Type B pancreatic cell (in vitro differentiated cells): ENCODE data around the gene ACER2. TPM values are rescaled to one million over a fixed set of nuclear protein-coding genes. Genes with fewer than 3 reads are reported as not detected.

Experiments used
- DNase-seq: peaks from one replicate; pipeline ENCODE4 v3.0.0; 2021; ENCODE audit warnings: mixed read lengths; ENCODE audit not compliant: unreplicated experiment; ENCODE audit errors: extremely low spot score
- H3K27ac Mint-ChIP-seq: 2 replicates; pipeline ENCODE4 v1.8.0; 2021; ENCODE audit warnings: mild to moderate bottlenecking, mixed read lengths
- H3K27me3 Mint-ChIP-seq: 2 replicates; pipeline ENCODE4 v1.8.0; 2021; ENCODE audit warnings: mixed read lengths
- H3K36me3 Mint-ChIP-seq: 2 replicates; pipeline ENCODE4 v1.8.0; 2021; ENCODE audit warnings: mixed read lengths
- H3K4me1 Mint-ChIP-seq: one replicate; pipeline ENCODE4 v1.8.0; 2021; ENCODE audit warnings: mixed read lengths; ENCODE audit not compliant: unreplicated experiment
- H3K4me3 Mint-ChIP-seq: 2 replicates; pipeline ENCODE4 v1.8.0; 2021; ENCODE audit warnings: mild to moderate bottlenecking, mixed read lengths
- H3K9me3 Mint-ChIP-seq: 2 replicates; pipeline ENCODE4 v1.8.0; 2021; ENCODE audit warnings: mixed read lengths
- CTCF ChIP-seq: fragments of 200-600 bp; sonication (generic); conservative IDR thresholded peaks from 2 replicates; pipeline ENCODE4 v1.5.0; 2021; ENCODE audit warnings: antibody characterized with exemption, mild to moderate bottlenecking
- total RNA-seq: library from RNA; stranded (reverse); gene quantifications from 2 replicates; pipeline ENCODE4 v1.2.1, GENCODE V29; 2021; ENCODE audit warnings: low replicate concordance

Gene ACER2
- total RNA-seq, 1 donor from 2014 or later = 9.2 TPM

GRCh38 chr9:19423163-19423562 lies 14.4 kb downstream of the ACER2 start:
- DNase-seq = no peak
- TF ChIP-seq CTCF = no peak
- Mint-ChIP-seq H3K9me3 (no peaks in the 10 kb centered on the region), H3K27ac (no peak overlapping the region), H3K4me3 (no peak overlapping the region), H3K4me1 (peaks cover 4% of the 10 kb centered on the region), H3K36me3 (peaks cover 17% of the 10 kb centered on the region), H3K27me3 (no peaks in the 10 kb centered on the region)

- peaks cover 4% of the 10 kb centered on the region for H3K4me1 Mint-ChIP-seq
- no peak for DNase-seq
Observed at GRCh38 chr9:19424176-19424779, 15.5 kb downstream of the ACER2 start.

GRCh38 chr9:19429595-19429994 lies 20.8 kb downstream of the ACER2 start:
- no peak overlapping the region for H3K27ac Mint-ChIP-seq
- peaks cover 13% of the 10 kb centered on the region for H3K4me1 Mint-ChIP-seq
- H3K36me3 Mint-ChIP-seq = peaks cover 18% of the 10 kb centered on the region
- H3K4me3 Mint-ChIP-seq = no peak overlapping the region
- no peak for DNase-seq
- no peaks in the 10 kb centered on the region for H3K9me3 Mint-ChIP-seq
- no peaks in the 10 kb centered on the region for H3K27me3 Mint-ChIP-seq
- TF ChIP-seq CTCF = no peak

More at GRCh38 chr9:19424176-19424779, 15.5 kb downstream of the ACER2 start:
- Mint-ChIP-seq H3K36me3 (peaks cover 17% of the 10 kb centered on the region), H3K9me3 (no peaks in the 10 kb centered on the region), H3K27me3 (no peaks in the 10 kb centered on the region), H3K4me3 (no peak overlapping the region), H3K27ac (no peak overlapping the region)
- TF ChIP-seq CTCF = no peak

- DNase-seq = no peak
- Mint-ChIP-seq H3K36me3 (peaks cover 20% of the 10 kb centered on the region), H3K27ac (no peak overlapping the region), H3K27me3 (no peaks in the 10 kb centered on the region), H3K4me1 (peaks cover 13% of the 10 kb centered on the region), H3K9me3 (no peaks in the 10 kb centered on the region), H3K4me3 (no peak overlapping the region)
- TF ChIP-seq CTCF = no peak
Observed at GRCh38 chr9:19430201-19430760, 21.5 kb downstream of the ACER2 start.

GRCh38 chr9:19431361-19432171 lies 22.8 kb downstream of the ACER2 start:
- no peak overlapping the region for H3K4me3 Mint-ChIP-seq
- no peak for DNase-seq
- H3K36me3 Mint-ChIP-seq = peaks cover 14% of the 10 kb centered on the region
- peaks cover 13% of the 10 kb centered on the region for H3K4me1 Mint-ChIP-seq
- no peak overlapping the region for H3K27ac Mint-ChIP-seq
- H3K9me3 Mint-ChIP-seq = no peaks in the 10 kb centered on the region
- H3K27me3 Mint-ChIP-seq = no peaks in the 10 kb centered on the region
- TF ChIP-seq CTCF = no peak
